ENCODE data around the gene DUSP9.

Gene DUSP9

DNA sequence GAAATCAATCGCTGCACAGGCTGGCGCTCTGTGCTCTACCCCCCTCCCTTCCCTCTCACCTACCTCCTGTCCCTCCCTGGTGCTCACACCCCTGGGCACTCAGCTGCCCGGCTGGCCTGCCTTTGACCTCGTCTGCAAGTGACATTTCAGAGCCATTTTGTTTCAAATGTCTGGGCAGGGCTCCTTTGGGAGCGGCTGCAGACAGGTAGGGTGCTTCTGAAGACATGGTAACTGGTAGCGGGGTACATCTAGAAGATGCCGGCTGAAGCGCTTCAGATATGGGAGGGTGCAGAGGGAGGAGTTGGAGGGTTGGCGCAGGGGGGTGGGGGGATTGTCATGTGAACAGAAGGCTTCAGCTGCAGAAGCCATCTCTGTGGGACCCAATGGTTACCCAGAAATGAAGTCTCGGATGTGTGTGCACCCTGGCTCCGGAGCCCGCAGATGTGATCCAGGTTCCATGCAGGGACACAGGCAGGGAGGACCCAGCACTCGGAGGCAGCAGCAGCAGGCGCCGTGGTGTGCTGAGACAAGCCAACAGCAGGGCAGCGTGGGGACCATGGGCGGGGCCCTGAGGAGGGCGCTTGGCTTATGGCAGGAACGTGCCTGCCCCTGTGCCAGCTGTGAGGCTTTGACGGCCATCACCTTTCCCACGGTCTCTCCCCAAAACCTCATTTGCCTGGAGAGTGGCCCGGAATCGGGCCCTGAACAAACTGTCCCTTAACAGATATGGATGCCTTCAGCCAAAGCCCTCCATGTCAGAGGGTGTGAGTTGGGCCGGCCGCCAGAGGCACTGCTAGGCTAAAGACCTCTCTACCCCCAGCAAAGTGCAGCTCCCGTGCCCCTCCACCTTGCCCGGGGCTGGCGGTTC, 7.6 kb upstream of the DUSP9 start:
- in situ Hi-C loops (cut with HindIII; ENCODE audit: low sequenced_read_pairs): no loop called here
- no peak for DNase-seq (ENCODE audit: low read depth, low spot score)
- TF ChIP-seq, protein P1, sequence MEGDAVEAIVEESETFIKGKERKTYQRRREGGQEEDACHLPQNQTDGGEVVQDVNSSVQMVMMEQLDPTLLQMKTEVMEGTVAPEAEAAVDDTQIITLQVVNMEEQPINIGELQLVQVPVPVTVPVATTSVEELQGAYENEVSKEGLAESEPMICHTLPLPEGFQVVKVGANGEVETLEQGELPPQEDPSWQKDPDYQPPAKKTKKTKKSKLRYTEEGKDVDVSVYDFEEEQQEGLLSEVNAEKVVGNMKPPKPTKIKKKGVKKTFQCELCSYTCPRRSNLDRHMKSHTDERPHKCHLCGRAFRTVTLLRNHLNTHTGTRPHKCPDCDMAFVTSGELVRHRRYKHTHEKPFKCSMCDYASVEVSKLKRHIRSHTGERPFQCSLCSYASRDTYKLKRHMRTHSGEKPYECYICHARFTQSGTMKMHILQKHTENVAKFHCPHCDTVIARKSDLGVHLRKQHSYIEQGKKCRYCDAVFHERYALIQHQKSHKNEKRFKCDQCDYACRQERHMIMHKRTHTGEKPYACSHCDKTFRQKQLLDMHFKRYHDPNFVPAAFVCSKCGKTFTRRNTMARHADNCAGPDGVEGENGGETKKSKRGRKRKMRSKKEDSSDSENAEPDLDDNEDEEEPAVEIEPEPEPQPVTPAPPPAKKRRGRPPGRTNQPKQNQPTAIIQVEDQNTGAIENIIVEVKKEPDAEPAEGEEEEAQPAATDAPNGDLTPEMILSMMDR (IDR thresholded peaks at IDR 0.05; ENCODE audit: low read depth, low read length): no peak
- H3K4me3 ChIP-seq (ENCODE audit: low read depth, low read length): no peak overlapping the region

GRCh38 chrX:153640045-153640686, 6.8 kb upstream of the DUSP9 start:
- in situ Hi-C loops (cut with HindIII; ENCODE audit: low sequenced_read_pairs): no loop called here
- TF ChIP-seq, protein P1 (IDR thresholded peaks at IDR 0.05; ENCODE audit: low read depth, low read length): no peak
- no peak for DNase-seq (ENCODE audit: low read depth, low spot score)
- no peak overlapping the region for H3K4me3 ChIP-seq (ENCODE audit: low read depth, low read length)

DNA sequence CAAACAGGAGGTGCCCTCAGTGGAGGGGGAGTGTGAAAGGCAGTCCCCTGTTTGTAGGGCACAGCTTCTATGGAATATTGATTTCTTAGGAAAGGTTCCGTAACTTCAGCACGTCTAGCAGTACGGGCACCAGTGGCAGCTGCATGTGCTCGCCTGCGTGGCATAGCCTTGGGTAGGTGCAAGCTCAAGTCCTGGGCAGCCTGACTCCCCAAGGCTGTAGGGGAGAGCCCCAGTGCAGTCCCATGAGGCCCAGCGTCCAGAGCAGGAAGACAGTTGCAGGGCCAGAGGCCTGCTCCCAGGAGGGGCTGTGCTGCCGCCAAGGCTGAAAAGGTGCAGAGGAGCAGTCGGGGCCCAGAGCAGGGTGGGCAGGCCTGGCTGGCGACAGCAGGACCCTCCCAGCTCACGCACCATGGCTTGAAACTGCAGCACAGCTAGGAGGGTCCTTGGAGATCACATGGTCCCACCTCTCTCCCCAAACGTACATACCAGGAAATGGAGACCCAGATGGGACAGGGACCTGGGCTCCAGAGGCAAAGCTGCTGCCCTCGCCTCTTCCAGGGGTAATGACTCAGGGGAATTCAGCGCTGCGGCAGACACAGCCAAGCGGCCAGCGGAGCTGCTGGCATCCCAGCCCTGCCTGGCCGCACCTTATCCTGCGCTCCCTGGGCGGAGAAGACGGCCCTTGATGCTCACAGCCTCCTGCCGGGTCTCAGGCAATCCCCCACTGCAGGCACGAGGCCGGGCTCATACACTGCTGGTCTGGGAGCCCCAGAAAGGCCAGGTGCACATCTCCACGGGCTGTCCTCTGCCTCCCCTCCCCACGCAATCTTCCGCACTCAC, 6.0 kb upstream of the DUSP9 start:
- H3K4me3 ChIP-seq (ENCODE audit: low read depth, low read length): no peak overlapping the region
- no peak for DNase-seq (ENCODE audit: low read depth, low spot score)
- TF ChIP-seq, protein P1 (IDR thresholded peaks at IDR 0.05; ENCODE audit: low read depth, low read length): no peak
- in situ Hi-C loops (cut with HindIII; ENCODE audit: low sequenced_read_pairs): no loop called here

GRCh38 chrX:153641627-153642026, 5.4 kb upstream of the DUSP9 start:
- DNase-seq (ENCODE audit: low read depth, low spot score): no peak
- TF ChIP-seq, protein P1 (IDR thresholded peaks at IDR 0.05; ENCODE audit: low read depth, low read length): no peak
- H3K4me3 ChIP-seq (ENCODE audit: low read depth, low read length): no peak overlapping the region
- in situ Hi-C loops (cut with HindIII; ENCODE audit: low sequenced_read_pairs): no loop called here

DNA sequence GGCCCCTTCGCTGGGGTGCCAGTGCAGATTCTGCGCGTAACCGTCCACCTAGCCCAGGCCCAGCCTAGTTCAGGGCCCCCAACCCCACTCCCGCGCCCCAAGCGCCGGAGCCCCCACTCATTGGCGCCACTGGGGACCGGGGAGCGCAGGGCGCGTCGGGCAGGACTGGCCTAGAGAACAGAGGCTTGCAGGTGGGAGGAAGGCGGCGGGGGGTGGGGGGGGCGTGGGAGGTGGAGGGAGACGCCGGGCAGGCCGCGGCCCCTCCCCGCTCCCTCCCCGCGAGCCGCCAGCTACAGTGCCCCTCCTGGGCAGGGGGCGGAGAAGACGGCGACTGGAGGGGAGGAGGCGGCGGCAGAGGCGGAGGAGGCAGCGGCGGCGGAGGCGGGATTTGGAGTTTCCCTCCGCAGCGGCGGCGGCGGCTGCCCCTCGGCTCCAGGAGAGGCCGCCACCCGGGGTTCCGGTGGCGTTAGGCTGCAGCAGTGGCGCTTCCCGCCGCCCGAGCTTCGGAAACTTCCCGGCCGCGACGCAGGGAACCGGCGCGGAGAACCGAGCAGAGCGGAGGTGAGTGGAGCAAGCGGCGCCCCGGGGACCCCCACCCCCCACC, 4.8 kb upstream of the DUSP9 start:
- H3K4me3 ChIP-seq (ENCODE audit: low read depth, low read length): no peak overlapping the region
- in situ Hi-C loops (cut with HindIII; ENCODE audit: low sequenced_read_pairs): no loop called here
- no peak for DNase-seq (ENCODE audit: low read depth, low spot score)

More for the DNA sequence above, 4.8 kb upstream of the DUSP9 start:
- TF ChIP-seq, protein P1 (IDR thresholded peaks at IDR 0.05; ENCODE audit: low read depth, low read length): no peak

Measured in astrocyte of the spinal cord (primary cell).